ENCODE results near the gene OR14J1.
"Not testable (repeated sequence)": the region's sequence is repeated elsewhere in the genome, so short reads cannot be mapped to it uniquely, and the experiment has no call there.

Gene OR14J1

DNA sequence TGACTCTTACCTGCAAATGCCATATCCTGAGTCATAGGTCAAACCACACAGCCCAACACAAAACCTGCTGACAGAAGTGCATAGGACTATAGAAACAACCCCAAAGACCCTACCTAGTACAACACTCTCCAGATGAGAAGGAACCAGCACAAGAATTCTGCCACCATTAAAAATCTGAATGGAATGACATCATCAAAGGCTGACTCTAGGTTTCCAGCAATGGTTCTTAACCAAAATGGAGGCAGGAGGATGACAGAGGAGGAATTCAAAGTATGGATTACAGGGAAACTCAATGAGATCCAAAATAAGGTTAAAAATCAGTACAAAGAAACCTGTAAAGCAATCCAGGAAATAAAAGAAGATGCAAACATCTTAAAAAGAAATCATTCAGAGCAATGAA is 31.2 kb downstream of the OR14J1 start:
- DNase-seq (ENCODE audit: low read depth) = no peak
- H3K4me3 ChIP-seq (ENCODE audit: low read depth, low read length) = no peak overlapping the region
- no peak for TF ChIP-seq POLR2A (IDR thresholded peaks at IDR 0.05; ENCODE audit: extremely low read depth, insufficient read length)
- no peak for TF ChIP-seq CTCF (IDR thresholded peaks at IDR 0.05; ENCODE audit: low read depth, low read length)
- no peak for TF ChIP-seq MYC (IDR thresholded peaks at IDR 0.05; ENCODE audit: low read depth, low read length)
- TF ChIP-seq, protein P1, sequence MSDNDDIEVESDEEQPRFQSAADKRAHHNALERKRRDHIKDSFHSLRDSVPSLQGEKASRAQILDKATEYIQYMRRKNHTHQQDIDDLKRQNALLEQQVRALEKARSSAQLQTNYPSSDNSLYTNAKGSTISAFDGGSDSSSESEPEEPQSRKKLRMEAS (IDR thresholded peaks at IDR 0.05; ENCODE audit: low read depth, low read length) = no peak

DNA sequence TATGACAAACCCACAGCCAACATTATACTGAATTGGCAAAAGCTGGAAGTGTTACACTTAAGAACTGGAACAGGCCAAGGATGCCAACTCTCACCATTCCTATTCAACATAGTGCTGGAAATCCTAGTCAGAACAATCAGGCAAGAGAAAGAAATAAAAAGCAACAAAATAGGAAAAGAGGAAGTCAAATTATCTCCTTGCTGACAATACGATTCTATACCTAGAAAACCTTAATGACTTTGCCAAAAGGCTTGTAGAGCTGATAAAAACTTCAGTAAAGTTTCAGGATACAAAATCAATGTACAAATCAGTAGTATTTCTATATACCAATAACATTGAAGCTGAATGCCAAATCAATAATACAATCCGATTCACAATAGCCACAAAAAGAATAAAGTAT is 34.8 kb downstream of the OR14J1 start:
- H3K4me3 ChIP-seq (ENCODE audit: low read depth, low read length) = no peak overlapping the region
- TF ChIP-seq, protein P1 (IDR thresholded peaks at IDR 0.05; ENCODE audit: low read depth, low read length) = no peak
- TF ChIP-seq CTCF (IDR thresholded peaks at IDR 0.05; ENCODE audit: low read depth, low read length) = no peak
- TF ChIP-seq MYC (IDR thresholded peaks at IDR 0.05; ENCODE audit: low read depth, low read length) = no peak
- TF ChIP-seq POLR2A (IDR thresholded peaks at IDR 0.05; ENCODE audit: extremely low read depth, insufficient read length) = no peak
- DNase-seq (ENCODE audit: low read depth) = no peak

DNA sequence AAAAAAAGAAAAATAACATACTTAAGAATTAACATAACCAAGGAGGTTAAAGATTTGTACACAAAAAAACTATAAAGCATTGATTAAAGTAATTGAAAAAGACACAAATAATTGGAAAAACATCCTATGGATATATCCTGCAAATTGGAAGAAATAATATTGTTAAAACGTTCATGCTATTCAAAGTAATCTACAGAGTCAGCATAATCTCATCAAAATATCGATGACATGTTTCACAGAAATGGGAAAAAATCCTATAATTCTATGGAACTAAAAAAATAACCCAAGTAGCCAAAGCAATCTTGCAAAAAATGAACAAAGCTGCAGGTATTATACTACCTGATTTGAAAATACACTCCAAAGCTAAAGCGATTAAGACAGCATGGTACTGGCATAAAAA is 43.9 kb downstream of the OR14J1 start:
- TF ChIP-seq, protein P1 (IDR thresholded peaks at IDR 0.05; ENCODE audit: low read depth, low read length) = no peak
- TF ChIP-seq CTCF (IDR thresholded peaks at IDR 0.05; ENCODE audit: low read depth, low read length) (no peak), MYC (IDR thresholded peaks at IDR 0.05; ENCODE audit: low read depth, low read length) (no peak), POLR2A (IDR thresholded peaks at IDR 0.05; ENCODE audit: extremely low read depth, insufficient read length) (no peak)
- no peak overlapping the region for H3K4me3 ChIP-seq (ENCODE audit: low read depth, low read length)
- DNase-seq (ENCODE audit: low read depth) = no peak

- H3K4me3 ChIP-seq (ENCODE audit: low read depth, low read length); DNase-seq (ENCODE audit: low read depth): not testable (repeated sequence)
These were observed 47.8 kb downstream of the OR14J1 start for GRCh38 chr6:29349348-29349747.

DNA sequence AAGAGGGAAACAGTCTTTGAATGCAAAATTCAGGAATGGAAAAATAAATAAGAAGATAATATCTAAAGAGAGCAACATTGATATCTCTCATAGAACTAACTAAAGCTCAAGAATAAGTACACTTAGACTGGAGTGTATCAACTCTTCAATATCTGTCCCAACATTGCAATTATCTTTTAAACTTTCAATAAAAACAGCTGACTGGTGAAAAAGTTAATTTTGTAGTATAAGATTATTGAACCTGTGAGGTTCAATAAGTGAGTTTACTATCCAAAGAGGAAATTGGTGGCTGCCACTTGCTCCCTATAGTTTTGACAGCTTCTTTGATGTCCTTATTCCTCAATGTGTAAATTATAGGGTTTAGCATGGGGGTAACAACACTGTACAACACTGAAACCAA is 53.5 kb downstream of the OR14J1 start:
- H3K4me3 ChIP-seq (ENCODE audit: low read depth, low read length) = no peak overlapping the region
- TF ChIP-seq CTCF (IDR thresholded peaks at IDR 0.05; ENCODE audit: low read depth, low read length) (no peak), POLR2A (IDR thresholded peaks at IDR 0.05; ENCODE audit: extremely low read depth, insufficient read length) (no peak), MYC (IDR thresholded peaks at IDR 0.05; ENCODE audit: low read depth, low read length) (no peak)
- TF ChIP-seq, protein P1 (IDR thresholded peaks at IDR 0.05; ENCODE audit: low read depth, low read length) = no peak
- no peak for DNase-seq (ENCODE audit: low read depth)

DNA sequence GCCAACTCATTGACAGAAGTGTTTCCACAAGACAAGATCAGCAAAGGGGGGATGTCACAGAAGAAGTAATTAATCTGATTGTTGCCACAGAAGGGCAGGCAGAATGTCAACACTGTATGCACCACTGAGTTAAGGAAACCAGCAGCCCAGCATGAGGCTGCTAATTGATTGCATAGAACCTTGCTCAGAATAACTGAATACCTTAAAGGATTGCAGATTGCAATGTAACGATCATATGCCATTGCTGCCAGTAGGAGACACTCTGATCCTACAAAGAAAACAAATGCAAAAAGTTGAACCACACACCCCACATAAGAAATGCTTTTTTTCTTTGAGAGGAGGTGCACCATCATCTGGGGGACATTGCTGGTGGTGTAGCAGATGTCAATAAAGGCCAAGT is 54.1 kb downstream of the OR14J1 start:
- TF ChIP-seq MYC (IDR thresholded peaks at IDR 0.05; ENCODE audit: low read depth, low read length) (no peak), POLR2A (IDR thresholded peaks at IDR 0.05; ENCODE audit: extremely low read depth, insufficient read length) (no peak), CTCF (IDR thresholded peaks at IDR 0.05; ENCODE audit: low read depth, low read length) (no peak)
- TF ChIP-seq, protein P1 (IDR thresholded peaks at IDR 0.05; ENCODE audit: low read depth, low read length) = no peak
- H3K4me3 ChIP-seq (ENCODE audit: low read depth, low read length) = no peak overlapping the region
- DNase-seq (ENCODE audit: low read depth) = peak; percentile 4
